ENCODE results near the gene IFIT2.

DNA sequence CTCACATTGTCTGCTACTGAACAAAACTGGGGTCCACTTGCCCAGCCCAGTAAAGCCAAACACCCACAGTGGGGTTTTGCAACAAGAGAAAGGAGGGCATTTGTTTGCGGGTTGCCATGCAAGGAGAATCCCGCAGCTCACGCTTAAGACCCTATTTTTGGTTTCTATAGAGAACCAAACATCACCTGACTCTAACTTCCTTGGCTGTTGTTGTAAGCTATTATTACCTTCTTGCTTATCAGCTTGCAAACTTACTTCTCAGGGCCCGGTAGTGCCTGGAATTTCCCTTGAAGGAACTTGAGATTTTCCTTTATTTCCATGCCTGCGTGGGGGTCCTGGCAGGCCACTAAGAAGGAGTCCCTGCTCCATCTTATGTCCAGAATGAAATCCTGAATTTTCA is 46.6 kb downstream of the IFIT2 start:
- TF ChIP-seq, protein P1, sequence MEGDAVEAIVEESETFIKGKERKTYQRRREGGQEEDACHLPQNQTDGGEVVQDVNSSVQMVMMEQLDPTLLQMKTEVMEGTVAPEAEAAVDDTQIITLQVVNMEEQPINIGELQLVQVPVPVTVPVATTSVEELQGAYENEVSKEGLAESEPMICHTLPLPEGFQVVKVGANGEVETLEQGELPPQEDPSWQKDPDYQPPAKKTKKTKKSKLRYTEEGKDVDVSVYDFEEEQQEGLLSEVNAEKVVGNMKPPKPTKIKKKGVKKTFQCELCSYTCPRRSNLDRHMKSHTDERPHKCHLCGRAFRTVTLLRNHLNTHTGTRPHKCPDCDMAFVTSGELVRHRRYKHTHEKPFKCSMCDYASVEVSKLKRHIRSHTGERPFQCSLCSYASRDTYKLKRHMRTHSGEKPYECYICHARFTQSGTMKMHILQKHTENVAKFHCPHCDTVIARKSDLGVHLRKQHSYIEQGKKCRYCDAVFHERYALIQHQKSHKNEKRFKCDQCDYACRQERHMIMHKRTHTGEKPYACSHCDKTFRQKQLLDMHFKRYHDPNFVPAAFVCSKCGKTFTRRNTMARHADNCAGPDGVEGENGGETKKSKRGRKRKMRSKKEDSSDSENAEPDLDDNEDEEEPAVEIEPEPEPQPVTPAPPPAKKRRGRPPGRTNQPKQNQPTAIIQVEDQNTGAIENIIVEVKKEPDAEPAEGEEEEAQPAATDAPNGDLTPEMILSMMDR (conservative IDR thresholded peaks at IDR 0.05; ENCODE audit: low read depth in 2 of 2), result no peak
- TF ChIP-seq EZH2 (IDR thresholded peaks at IDR 0.05; ENCODE audit: low read depth, unreplicated experiment) (no peak), POLR2AphosphoS5 (IDR thresholded peaks at IDR 0.05; ENCODE audit: low read depth) (no peak), EZH2phosphoT487 (IDR thresholded peaks at IDR 0.05; ENCODE audit: unreplicated experiment) (no peak)
- TF ChIP-seq, protein P2, sequence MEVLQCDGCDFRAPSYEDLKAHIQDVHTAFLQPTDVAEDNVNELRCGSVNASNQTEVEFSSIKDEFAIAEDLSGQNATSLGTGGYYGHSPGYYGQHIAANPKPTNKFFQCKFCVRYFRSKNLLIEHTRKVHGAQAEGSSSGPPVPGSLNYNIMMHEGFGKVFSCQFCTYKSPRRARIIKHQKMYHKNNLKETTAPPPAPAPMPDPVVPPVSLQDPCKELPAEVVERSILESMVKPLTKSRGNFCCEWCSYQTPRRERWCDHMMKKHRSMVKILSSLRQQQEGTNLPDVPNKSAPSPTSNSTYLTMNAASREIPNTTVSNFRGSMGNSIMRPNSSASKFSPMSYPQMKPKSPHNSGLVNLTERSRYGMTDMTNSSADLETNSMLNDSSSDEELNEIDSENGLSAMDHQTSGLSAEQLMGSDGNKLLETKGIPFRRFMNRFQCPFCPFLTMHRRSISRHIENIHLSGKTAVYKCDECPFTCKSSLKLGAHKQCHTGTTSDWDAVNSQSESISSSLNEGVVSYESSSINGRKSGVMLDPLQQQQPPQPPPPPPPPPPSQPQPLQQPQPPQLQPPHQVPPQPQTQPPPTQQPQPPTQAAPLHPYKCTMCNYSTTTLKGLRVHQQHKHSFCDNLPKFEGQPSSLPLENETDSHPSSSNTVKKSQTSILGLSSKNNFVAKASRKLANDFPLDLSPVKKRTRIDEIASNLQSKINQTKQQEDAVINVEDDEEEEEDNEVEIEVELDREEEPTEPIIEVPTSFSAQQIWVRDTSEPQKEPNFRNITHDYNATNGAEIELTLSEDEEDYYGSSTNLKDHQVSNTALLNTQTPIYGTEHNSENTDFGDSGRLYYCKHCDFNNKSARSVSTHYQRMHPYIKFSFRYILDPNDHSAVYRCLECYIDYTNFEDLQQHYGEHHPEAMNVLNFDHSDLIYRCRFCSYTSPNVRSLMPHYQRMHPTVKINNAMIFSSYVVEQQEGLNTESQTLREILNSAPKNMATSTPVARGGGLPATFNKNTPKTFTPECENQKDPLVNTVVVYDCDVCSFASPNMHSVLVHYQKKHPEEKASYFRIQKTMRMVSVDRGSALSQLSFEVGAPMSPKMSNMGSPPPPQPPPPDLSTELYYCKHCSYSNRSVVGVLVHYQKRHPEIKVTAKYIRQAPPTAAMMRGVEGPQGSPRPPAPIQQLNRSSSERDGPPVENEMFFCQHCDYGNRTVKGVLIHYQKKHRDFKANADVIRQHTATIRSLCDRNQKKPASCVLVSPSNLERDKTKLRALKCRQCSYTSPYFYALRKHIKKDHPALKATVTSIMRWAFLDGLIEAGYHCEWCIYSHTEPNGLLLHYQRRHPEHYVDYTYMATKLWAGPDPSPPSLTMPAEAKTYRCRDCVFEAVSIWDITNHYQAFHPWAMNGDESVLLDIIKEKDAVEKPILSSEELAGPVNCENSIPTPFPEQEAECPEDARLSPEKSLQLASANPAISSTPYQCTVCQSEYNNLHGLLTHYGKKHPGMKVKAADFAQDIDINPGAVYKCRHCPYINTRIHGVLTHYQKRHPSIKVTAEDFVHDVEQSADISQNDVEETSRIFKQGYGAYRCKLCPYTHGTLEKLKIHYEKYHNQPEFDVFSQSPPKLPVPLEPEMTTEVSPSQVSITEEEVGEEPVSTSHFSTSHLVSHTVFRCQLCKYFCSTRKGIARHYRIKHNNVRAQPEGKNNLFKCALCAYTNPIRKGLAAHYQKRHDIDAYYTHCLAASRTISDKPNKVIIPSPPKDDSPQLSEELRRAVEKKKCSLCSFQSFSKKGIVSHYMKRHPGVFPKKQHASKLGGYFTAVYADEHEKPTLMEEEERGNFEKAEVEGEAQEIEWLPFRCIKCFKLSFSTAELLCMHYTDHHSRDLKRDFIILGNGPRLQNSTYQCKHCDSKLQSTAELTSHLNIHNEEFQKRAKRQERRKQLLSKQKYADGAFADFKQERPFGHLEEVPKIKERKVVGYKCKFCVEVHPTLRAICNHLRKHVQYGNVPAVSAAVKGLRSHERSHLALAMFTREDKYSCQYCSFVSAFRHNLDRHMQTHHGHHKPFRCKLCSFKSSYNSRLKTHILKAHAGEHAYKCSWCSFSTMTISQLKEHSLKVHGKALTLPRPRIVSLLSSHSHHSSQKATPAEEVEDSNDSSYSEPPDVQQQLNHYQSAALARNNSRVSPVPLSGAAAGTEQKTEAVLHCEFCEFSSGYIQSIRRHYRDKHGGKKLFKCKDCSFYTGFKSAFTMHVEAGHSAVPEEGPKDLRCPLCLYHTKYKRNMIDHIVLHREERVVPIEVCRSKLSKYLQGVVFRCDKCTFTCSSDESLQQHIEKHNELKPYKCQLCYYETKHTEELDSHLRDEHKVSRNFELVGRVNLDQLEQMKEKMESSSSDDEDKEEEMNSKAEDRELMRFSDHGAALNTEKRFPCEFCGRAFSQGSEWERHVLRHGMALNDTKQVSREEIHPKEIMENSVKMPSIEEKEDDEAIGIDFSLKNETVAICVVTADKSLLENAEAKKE (CRISPR knock-in tag; IDR thresholded peaks at IDR 0.05), result no peak

All from GM23338 (cell line).